Colon (tissue), 2 donors: ENCODE measurements around the gene RIPPLY2.
"Not testable (repeated sequence)": the region's sequence is repeated elsewhere in the genome, so short reads cannot be mapped to it uniquely, and the experiment has no call there.

ENCODE experiments used
- FAIRE-seq: peaks from 2 replicates; lab custom pipeline; 2012; peaks lifted over from hg19 to GRCh38; lab: Jason Lieb, UNC
- donor health status: control.
- donor health status: control.

RIPPLY2 gene

GRCh38 chr6:83860359-83860755 is 7.2 kb downstream of the RIPPLY2 start:
- no peak for FAIRE-seq

- no peak for FAIRE-seq
Measured at GRCh38 chr6:83860782-83861495, 7.8 kb downstream of the RIPPLY2 start.

- FAIRE-seq: no peak
Measured at GRCh38 chr6:83862776-83863471, 9.8 kb downstream of the RIPPLY2 start.

- FAIRE-seq: no peak
Measured at GRCh38 chr6:83867043-83867442, 13.9 kb downstream of the RIPPLY2 start.

- FAIRE-seq: no peak
Measured at GRCh38 chr6:83867527-83868161, 14.5 kb downstream of the RIPPLY2 start.

GRCh38 chr6:83868639-83869038 is 15.5 kb downstream of the RIPPLY2 start:
- FAIRE-seq: no peak

GRCh38 chr6:83870649-83871048 is 17.5 kb downstream of the RIPPLY2 start:
- no peak for FAIRE-seq

- no peak for FAIRE-seq
Measured at GRCh38 chr6:83872386-83873118, 19.4 kb downstream of the RIPPLY2 start.

- no peak for FAIRE-seq
Measured at GRCh38 chr6:83873869-83874268, 20.7 kb downstream of the RIPPLY2 start.

GRCh38 chr6:83875843-83876242 is 22.7 kb downstream of the RIPPLY2 start:
- no peak for FAIRE-seq

GRCh38 chr6:83878902-83879644 is 25.9 kb downstream of the RIPPLY2 start:
- FAIRE-seq: no peak

- FAIRE-seq: no peak
Measured at GRCh38 chr6:83879746-83880145, 26.6 kb downstream of the RIPPLY2 start.

GRCh38 chr6:83883240-83883639 is 30.1 kb downstream of the RIPPLY2 start:
- FAIRE-seq: no peak

- peak; percentile 91 for FAIRE-seq
Measured at GRCh38 chr6:83884523-83884922, 31.4 kb downstream of the RIPPLY2 start.

- no peak for FAIRE-seq
Measured at GRCh38 chr6:83885984-83886383, 32.8 kb downstream of the RIPPLY2 start.

- no peak for FAIRE-seq
Measured at GRCh38 chr6:83889621-83890020, 36.5 kb downstream of the RIPPLY2 start.

GRCh38 chr6:83890520-83890919 is 37.4 kb downstream of the RIPPLY2 start:
- FAIRE-seq: no peak

- no peak for FAIRE-seq
Measured at GRCh38 chr6:83891586-83891985, 38.4 kb downstream of the RIPPLY2 start.

GRCh38 chr6:83893024-83893423 is 39.9 kb downstream of the RIPPLY2 start:
- no peak for FAIRE-seq

- not testable (repeated sequence) for FAIRE-seq
Measured at GRCh38 chr6:83897094-83897493, 43.9 kb downstream of the RIPPLY2 start.

GRCh38 chr6:83901624-83902023 is 48.5 kb downstream of the RIPPLY2 start:
- FAIRE-seq: no peak

- FAIRE-seq: no peak
Measured at GRCh38 chr6:83904395-83904794, 51.2 kb downstream of the RIPPLY2 start.
